ENCODE data around the gene GRHL1. TPM values are rescaled to one million over a fixed set of nuclear protein-coding genes. Genes with fewer than 3 reads are reported as not detected.

GRHL1 gene
- total RNA-seq, 1 experiment from 2014 or later: 2.5 TPM

DNA sequence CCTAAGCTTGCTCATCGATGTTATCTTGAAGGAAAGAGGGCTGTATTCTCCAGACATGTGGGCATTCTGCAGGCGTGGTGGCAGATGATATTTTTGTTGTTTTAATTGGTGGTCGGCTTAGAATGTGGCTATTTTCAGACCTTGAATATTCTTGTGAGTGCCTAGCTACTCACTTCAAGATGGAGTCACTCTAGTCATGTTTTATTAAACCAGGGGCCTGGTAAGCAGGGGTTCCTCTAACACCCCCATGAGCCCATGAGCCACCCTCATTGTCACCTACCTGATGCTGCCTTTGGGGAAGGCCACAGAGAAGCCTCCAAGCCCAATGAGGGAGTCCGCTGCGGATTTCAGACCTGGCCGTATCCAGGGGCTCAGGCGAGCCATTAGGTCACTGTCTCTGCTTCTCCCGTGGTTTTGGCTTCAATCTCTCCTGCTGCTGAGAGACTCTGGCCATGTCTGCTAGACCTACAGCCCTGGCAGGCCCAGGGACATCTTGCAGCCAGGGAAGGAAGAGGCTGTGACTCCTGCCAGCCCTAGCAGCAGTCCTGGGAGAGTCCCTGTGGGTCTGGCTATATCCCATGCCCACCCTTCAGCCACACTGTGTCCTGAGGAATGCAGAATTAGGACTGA, 75.6 kb downstream of the GRHL1 start:
- H3K27ac ChIP-seq (ENCODE audit: insufficient read length, low read depth, low read length): no peak overlapping the region
- no peak overlapping the region for H2BK20ac ChIP-seq (ENCODE audit: low read depth, low read length, poor library complexity, severe bottlenecking)
- no peaks in the 10 kb centered on the region for H4K20me1 ChIP-seq (ENCODE audit: control insufficient read depth, insufficient read depth, insufficient read length)
- no peak overlapping the region; the same call in 1 of the 2 replicates for H3K14ac ChIP-seq (ENCODE audit: insufficient read depth, low read length)
- H3K23me2 ChIP-seq (ENCODE audit: insufficient read length, low read depth, low read length, poor library complexity, severe bottlenecking): peaks cover 4% of the 10 kb centered on the region
- no peak overlapping the region for H2BK5ac ChIP-seq (ENCODE audit: insufficient read length, low read length)
- H3K4ac ChIP-seq (ENCODE audit: low read depth, low read length): no peak overlapping the region
- H2AK5ac ChIP-seq (ENCODE audit: insufficient read length, low read length): no peak overlapping the region
- no peak overlapping the region for H3K18ac ChIP-seq (ENCODE audit: insufficient read length, low read depth, low read length)
- TF ChIP-seq, protein P1, sequence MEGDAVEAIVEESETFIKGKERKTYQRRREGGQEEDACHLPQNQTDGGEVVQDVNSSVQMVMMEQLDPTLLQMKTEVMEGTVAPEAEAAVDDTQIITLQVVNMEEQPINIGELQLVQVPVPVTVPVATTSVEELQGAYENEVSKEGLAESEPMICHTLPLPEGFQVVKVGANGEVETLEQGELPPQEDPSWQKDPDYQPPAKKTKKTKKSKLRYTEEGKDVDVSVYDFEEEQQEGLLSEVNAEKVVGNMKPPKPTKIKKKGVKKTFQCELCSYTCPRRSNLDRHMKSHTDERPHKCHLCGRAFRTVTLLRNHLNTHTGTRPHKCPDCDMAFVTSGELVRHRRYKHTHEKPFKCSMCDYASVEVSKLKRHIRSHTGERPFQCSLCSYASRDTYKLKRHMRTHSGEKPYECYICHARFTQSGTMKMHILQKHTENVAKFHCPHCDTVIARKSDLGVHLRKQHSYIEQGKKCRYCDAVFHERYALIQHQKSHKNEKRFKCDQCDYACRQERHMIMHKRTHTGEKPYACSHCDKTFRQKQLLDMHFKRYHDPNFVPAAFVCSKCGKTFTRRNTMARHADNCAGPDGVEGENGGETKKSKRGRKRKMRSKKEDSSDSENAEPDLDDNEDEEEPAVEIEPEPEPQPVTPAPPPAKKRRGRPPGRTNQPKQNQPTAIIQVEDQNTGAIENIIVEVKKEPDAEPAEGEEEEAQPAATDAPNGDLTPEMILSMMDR (conservative IDR thresholded peaks at IDR 0.05): no peak
- peaks cover 12 to 28% of the 10 kb centered on the region in 2 experiments for H3K4me1 Mint-ChIP-seq
- H4K91ac ChIP-seq (ENCODE audit: insufficient read length, low read depth, low read length): no peak overlapping the region
- no peaks in the 10 kb centered on the region for H3K9me3 ChIP-seq (ENCODE audit: control insufficient read depth, low read depth, low read length)
- H3K79me1 ChIP-seq (ENCODE audit: insufficient read depth, low read depth, low read length, poor library complexity, severe bottlenecking): no peaks in the 10 kb centered on the region
- H4K5ac ChIP-seq (ENCODE audit: insufficient read length, low read depth, low read length): no peak overlapping the region
- no peak for DNase-seq
- H3K27ac Mint-ChIP-seq: no peak overlapping the region
- H4K8ac ChIP-seq (replicated peaks; ENCODE audit: insufficient read length, low read depth, low read length): no peak overlapping the region
- H3K79me2 ChIP-seq (ENCODE audit: insufficient read depth, low read length): no peaks in the 10 kb centered on the region
- no peak overlapping the region for H2BK120ac ChIP-seq (ENCODE audit: low read depth, low read length, poor library complexity, severe bottlenecking)
- H3K4me1 ChIP-seq (ENCODE audit: insufficient read depth, low read length): peaks cover 4% of the 10 kb centered on the region; the same call in 1 of the 2 replicates
- H3K27me3 ChIP-seq (ENCODE audit: insufficient read depth, low read length): no peaks in the 10 kb centered on the region
- H3T11ph ChIP-seq (ENCODE audit: low read length): no peak overlapping the region
- no peak overlapping the region for H3K56ac ChIP-seq (ENCODE audit: insufficient read length, low read depth, low read length)
- no peak overlapping the region for H3K4me2 ChIP-seq (ENCODE audit: insufficient read depth, insufficient read length, low read length)
- peaks cover 2% of the 10 kb centered on the region; the same call in 1 of the 2 replicates for H3K27me3 Mint-ChIP-seq (ENCODE audit: low read depth)
- no peaks in the 10 kb centered on the region for H3K36me3 Mint-ChIP-seq (ENCODE audit: insufficient read depth in 1 of 3, low read depth in 3 of 3)
- H2BK12ac ChIP-seq (ENCODE audit: insufficient read length, low read depth, low read length): no peak overlapping the region
- H2BK15ac ChIP-seq (ENCODE audit: low read depth, low read length): no peak overlapping the region
- H3K23ac ChIP-seq (ENCODE audit: insufficient read length, low read depth, low read length): no peak overlapping the region
- WGBS (ENCODE audit: extremely low coverage, insufficient read length, low lambda C conversion rate): no CpG with 5 or more reads among the region's 8 CpGs
- no peaks in the 10 kb centered on the region; a peak in 1 of 5 replicates for H3K9me3 Mint-ChIP-seq
- no peak overlapping the region for H3K4me3 Mint-ChIP-seq
- no peak overlapping the region for H2AFZ ChIP-seq (ENCODE audit: low read length)
- no peak overlapping the region for H3K9ac ChIP-seq (ENCODE audit: extremely low read depth, insufficient read length, low read length)
